Activated CD4-positive, CD25-positive, alpha-beta regulatory T cell treated with anti-CD3 and anti-CD28 coated beads, Interleukin-2, amount 50 U/mL, for 72 hours (primary cell): Measurements from ENCODE around the gene TRMT44.
"Not testable (repeated sequence)": the region's sequence is repeated elsewhere in the genome, so short reads cannot be mapped to it uniquely, and the experiment has no call there.

Experiments
- DNase-seq: peaks from one replicate; pipeline ENCODE4 v3.0.0; 2021

Gene TRMT44

GRCh38 chr4:8495803-8496202 is 55.2 kb downstream of the TRMT44 start:
- no peak for DNase-seq

DNA sequence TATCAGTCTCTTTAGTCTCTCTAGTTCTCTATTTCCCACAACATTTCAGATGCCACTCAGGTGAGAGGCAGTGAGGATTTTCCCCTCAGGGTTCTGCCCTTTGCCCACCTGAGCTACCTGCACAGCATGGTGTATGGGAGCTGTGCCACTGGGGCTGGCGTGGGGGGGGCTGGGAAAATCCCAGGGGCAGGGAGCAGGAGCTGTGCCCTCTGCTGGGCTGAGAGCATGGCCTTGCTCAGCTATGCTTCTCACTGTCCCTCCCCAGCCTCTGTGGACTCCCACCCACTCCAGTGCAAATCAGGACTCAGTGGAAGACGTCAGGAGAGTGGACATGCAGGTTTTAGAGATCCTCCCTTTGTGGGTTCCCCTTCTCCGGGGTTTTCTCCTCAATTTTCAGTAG is 57.2 kb downstream of the TRMT44 start:
- no peak for DNase-seq

DNA sequence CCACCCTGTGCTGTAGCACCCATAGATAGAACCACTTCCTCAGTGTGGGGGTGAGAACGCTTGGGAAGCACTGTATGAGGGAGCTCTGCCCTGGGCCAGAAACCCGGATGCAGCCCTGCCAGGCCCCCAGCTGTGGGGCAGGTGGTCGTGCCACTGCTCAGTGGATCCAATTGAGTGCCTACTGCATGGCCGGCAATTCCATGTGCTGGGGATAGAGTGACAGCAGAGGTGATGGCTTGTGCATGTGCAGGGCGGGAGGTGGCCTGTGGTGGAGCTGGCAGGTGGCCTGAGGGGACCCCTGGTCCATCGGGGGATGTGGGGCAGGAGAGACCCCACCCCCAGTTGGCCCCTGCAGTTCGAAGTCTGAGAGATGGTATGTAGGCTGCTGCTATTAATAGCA is 60.4 kb downstream of the TRMT44 start:
- no peak for DNase-seq

DNA sequence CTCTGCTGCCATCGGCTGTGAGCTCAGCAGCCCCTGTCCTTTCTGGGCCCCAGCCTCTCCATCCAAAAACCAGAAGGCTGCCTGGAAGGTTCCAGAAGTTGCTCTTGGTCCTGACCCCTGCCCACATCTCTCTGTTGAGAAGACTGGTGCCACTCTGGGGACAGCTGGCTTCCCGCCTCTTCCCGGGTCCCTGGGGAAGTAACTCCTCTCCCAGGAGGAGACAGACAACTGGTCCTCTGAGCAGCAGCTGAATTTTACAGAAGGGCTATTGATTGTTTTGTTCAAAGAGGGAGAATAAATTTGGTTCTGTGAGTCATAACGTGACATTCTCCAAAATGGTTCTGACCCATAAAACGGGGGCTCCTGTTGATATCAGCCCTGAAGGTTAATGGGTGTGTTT is 61.2 kb downstream of the TRMT44 start:
- DNase-seq: no peak

- DNase-seq: no peak
Measured at GRCh38 chr4:8502371-8502770, 61.8 kb downstream of the TRMT44 start.

DNA sequence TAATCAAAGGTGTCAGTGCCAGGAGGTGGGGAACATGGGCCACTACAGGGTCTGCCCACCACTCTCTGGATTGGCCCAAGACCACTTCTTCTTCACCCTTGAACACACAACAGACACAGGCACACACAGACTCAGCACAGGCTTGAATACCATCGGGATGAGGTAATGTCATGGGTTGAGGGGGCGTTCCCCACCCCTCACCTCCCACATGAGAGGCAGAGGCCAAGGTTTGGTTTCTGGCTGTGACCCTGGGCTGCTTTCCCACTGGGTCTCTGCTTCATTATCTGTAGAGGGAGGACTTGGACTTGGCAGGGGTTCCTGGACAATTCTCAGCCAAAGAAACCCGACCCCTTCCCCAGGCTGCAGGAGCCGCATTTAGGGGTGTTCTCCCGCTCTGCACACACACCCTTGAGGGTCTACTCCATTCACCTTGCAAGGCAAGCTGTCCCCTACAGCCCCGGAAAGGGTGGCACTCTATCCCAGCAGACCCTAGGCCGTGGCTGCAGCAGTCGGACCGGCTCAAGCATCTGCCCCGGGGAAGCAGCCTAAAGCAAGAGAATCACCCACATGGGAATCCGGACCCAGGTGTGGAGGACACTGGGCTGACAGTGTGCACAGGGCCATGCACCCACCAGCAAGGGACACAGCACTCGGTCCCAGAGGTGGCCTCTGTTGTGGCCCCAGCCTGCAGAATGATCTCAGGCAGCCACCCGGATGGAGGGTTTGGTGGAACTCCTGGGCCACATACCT is 62.4 kb downstream of the TRMT44 start:
- DNase-seq: no peak

DNA sequence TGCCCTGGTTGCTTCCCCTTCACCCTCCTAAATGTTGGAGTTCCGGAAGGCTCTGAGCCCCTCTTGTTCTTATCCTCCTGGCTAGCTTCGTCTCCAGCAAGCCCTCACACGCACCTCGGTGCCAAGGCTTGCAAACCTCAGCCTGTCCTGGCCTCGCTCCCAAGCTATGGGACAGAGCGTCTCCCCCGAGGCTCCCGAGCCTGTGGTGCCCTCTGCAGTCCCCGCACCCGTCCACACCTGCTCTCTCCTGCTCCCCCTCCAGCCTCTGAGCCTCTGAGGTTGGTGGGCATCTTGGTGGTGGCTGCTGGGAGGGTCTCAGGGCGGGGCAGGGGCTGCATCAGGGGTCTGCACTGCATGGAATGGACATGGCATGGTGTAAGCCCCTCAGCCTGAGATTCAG is 63.2 kb downstream of the TRMT44 start:
- DNase-seq: no peak

DNA sequence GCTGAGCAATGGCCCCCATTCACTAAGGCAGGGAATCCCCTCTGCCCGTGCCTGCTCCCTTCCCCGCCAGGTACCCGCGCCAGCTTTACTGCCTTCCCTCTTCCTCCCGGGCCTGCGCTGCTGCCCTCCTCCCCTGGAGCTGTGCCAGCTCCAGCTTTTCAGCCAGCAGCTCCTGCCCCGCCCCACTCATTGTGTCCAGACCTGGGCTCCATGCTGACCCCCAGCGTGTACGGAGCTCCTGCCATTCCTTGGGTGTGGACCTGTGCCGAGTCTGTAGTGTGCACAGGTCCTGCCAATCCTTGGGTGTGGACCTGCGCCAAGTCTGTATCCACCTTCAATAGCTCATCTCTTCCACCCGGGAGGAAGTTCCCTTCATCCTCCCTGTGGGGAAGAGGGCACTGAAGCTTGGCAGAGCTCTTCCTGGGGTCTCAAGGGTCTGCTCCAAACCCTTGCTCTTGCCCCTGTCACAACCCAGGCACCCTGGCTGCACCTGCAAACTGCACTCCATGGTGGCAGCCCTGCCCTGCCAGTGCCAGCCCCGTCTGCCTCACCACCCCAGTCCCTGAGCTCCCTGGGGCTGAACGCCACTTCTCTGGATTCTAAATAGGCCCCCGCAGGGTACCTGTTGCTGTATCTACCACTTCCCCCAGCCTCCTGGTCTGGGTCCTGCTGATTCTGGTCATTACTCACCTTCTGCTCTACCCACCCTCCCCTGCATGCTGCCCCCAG is 63.9 kb downstream of the TRMT44 start:
- no peak for DNase-seq

DNA sequence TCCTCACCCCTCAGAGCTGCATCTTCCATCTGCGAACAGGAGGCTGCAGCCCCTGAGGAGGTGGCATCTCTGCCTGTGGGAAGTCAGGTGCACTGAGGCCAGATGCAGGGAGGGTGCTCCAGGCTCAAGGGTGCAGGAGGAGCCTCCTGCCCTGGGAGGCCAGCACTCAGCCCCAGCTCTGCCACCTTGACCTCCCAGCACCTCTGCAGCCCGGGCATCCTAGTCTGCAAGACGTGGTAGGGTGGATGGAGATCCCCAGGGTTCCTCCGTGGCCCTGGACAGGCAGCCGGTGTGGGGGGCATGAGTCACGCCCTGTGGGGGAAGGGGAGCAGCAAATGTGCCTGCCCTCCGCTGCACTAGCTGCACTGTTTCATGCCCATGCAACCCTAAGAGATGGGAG is 64.7 kb downstream of the TRMT44 start:
- DNase-seq: no peak

GRCh38 chr4:8506006-8506372 is 65.4 kb downstream of the TRMT44 start:
- DNase-seq: no peak

- no peak for DNase-seq
Measured at GRCh38 chr4:8506373-8507195, 66.0 kb downstream of the TRMT44 start.

- DNase-seq: no peak
Measured at GRCh38 chr4:8507196-8507570, 66.6 kb downstream of the TRMT44 start.

- DNase-seq: no peak
Measured at GRCh38 chr4:8507624-8508023, 67.0 kb downstream of the TRMT44 start.

DNA sequence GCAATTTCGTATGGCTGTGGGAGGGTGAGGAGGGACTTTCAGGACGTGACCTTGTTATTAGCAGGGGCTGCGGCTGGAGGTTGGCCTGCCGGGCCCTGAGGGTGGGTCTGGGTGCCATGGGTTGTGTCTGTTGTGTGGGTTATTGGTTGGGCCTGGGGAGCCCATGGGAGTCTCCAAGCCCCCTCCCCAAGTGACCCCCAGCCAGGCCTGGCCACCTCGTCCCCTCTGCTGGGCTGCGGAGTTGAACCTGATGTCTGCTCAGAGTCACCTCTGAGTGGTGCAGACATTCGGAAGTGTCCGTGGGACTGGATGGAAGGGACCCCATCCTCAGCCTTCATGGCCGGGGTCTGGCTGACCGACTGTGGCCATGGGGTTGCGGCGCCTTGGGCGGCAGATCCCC is 67.7 kb downstream of the TRMT44 start:
- DNase-seq: no peak

DNA sequence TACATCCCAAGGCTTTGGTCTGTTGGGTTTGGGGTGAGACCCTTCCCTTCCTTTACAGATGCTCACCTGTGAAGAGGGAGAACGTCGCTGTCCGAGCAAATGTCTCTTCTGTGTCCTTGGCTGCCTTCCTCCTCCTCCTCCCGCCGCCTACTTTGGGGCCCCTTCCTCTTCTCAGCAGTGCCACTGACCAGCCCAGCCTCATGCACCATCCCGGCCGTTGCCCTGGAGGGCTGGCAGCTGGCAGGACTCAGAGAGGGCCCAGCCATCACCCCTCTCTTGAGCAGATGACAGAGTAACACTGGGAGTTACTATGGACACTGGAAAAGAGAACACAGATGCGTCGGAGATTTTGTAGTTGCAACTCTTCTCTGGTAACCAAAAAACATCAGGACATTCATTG is 68.2 kb downstream of the TRMT44 start:
- DNase-seq: no peak

DNA sequence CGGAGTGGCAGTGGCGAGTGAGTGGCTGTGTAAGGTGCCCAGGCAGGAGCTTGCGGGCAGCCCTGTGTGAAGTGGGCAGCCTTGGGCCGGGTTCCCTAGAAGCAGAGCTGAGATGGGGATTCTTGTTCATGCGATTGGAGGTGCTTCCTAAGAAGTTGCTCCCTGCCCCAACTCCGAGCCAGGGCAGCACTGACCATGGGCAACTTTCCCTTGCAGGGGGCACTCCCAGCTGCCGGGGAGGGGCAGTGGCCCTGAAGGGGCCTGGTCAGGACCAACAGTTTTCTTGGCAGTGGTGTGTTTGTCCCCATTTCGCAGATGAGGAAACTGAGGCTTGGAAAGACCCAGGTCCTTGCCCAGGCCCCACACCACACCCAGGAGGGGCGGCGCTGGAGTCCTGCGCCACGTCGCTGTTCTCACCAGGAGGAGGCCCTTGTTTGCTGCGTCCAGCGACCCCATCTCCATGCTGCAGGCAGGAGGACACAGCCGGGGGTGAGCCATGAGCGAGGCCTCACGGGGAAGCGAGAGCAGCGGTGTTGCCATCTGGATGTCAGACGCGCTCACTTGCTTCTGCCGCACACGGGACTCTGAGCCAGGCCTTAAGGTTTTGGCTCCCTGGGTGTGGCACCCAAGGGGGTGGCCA is 68.9 kb downstream of the TRMT44 start:
- DNase-seq: no peak

GRCh38 chr4:8510191-8510590 is 69.6 kb downstream of the TRMT44 start:
- DNase-seq: no peak

- DNase-seq: no peak
Measured at GRCh38 chr4:8510611-8511285, 70.2 kb downstream of the TRMT44 start.

GRCh38 chr4:8512510-8512909 is 71.9 kb downstream of the TRMT44 start:
- DNase-seq: no peak

GRCh38 chr4:8513080-8513479 is 72.5 kb downstream of the TRMT44 start:
- not testable (repeated sequence) for DNase-seq

- DNase-seq: no peak
Measured at GRCh38 chr4:8513931-8514330, 73.4 kb downstream of the TRMT44 start.

DNA sequence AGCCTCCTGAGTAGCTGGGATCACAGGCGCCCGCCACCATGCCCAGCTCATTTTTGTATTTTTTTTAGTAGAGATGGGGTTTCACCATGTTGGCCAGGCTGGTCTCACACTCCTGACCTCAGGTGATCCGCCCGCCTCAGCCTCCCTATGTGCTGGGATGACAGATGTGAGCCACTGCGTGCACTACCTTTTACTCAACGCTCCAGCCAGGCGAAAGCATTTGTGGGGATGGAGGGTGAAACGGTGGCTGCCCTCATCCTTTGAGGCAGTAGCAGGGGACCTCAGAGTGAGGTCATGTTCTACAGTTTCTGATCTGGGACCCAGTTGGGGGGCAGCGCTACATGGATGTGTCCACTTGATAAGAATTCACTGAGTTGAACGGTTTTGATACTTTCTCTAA is 73.8 kb downstream of the TRMT44 start:
- no peak for DNase-seq
